GM23338 (cell line): Measurements from ENCODE around the gene SMIM15.

Source experiments
- CREB1 ChIP-seq: fragments of 250-450 bp; sonication (Bioruptor Pico); IDR thresholded peaks from 2 replicates; pipeline ENCODE4 v1.5.0; 2020; ENCODE audit warnings: low read depth, mild to moderate bottlenecking, moderate library complexity
- CTCF ChIP-seq, 2 experiments: fragments of 200-600 bp in 1 of 2; sonication (generic) in 1 of 2; conservative IDR thresholded peaks; 2 replicates each; pipeline versions ENCODE4 v1.5.1 to v1.6.1; 2016 to 2017; ENCODE audit warnings: antibody characterized with exemption in 2 of 2, low read depth in 2 of 2, mild to moderate bottlenecking in 2 of 2, moderate library complexity in 1 of 2
- ETS1 ChIP-seq: IDR thresholded peaks from 2 replicates; pipeline ENCODE4 v1.6.1; 2016; ENCODE audit warnings: antibody characterized with exemption
- EZH2 ChIP-seq: fragments of 200-600 bp; sonication (generic); IDR thresholded peaks from one replicate; pipeline ENCODE4 v1.8.0; 2017; ENCODE audit warnings: antibody characterized with exemption, mild to moderate bottlenecking, low read depth; ENCODE audit not compliant: unreplicated experiment
- EZH2phosphoT487 ChIP-seq: fragments of 200-600 bp; sonication (generic); IDR thresholded peaks from one replicate; pipeline ENCODE4 v1.8.1; 2018; ENCODE audit warnings: antibody characterized with exemption; ENCODE audit not compliant: unreplicated experiment
- JUNB ChIP-seq: IDR thresholded peaks from one replicate; pipeline ENCODE4 v1.6.1; 2016; ENCODE audit warnings: antibody characterized with exemption; ENCODE audit not compliant: unreplicated experiment
- NANOG ChIP-seq: IDR thresholded peaks from 2 replicates; pipeline ENCODE4 v1.6.1; 2016; ENCODE audit warnings: antibody characterized with exemption, borderline replicate concordance
- POLR2AphosphoS5 ChIP-seq: IDR thresholded peaks from 2 replicates; pipeline ENCODE4 v1.6.1; 2016; ENCODE audit warnings: antibody characterized with exemption, low read depth
- REST ChIP-seq: IDR thresholded peaks from one replicate; pipeline ENCODE4 v1.6.1; 2018; ENCODE audit warnings: antibody characterized with exemption; ENCODE audit not compliant: unreplicated experiment
- STAT1 ChIP-seq: IDR thresholded peaks from one replicate; pipeline ENCODE4 v1.6.1; 2016; ENCODE audit warnings: antibody characterized with exemption; ENCODE audit not compliant: unreplicated experiment
- ZNF114 ChIP-seq: fragments of 250-450 bp; sonication (Bioruptor Pico); IDR thresholded peaks from 2 replicates; pipeline ENCODE4 v1.5.0; 2020; ENCODE audit warnings: mild to moderate bottlenecking, moderate library complexity
- ZNF331 ChIP-seq: fragments of 250-450 bp; sonication (Bioruptor Pico); IDR thresholded peaks from 2 replicates; pipeline ENCODE4 v1.5.0; 2020; ENCODE audit warnings: low read depth, mild to moderate bottlenecking, moderate library complexity
- ZNF462 ChIP-seq: fragments of 250-450 bp; sonication (Bioruptor Pico); IDR thresholded peaks from 2 replicates; pipeline ENCODE4 v1.5.0; 2020; ENCODE audit warnings: mild to moderate bottlenecking, moderate library complexity

- TF ChIP-seq CTCF (conservative IDR thresholded peaks at IDR 0.05; ENCODE audit: low read depth in 2 of 2) (no peak), REST (no peak), NANOG (no peak), ETS1 (no peak), ZNF331 (no peak), EZH2phosphoT487 (no peak), EZH2 (no peak), POLR2AphosphoS5 (no peak), JUNB (no peak), CREB1 (CRISPR knock-in tag) (no peak), ZNF462 (CRISPR knock-in tag) (no peak), ZNF114 (CRISPR knock-in tag) (no peak), STAT1 (no peak)
These were observed 14.8 kb upstream of the SMIM15 start for GRCh38 chr5:61177070-61177469.
